B cell (primary cell): ENCODE data around the gene RASA1. TPM values are rescaled to one million over a fixed set of nuclear protein-coding genes. Genes with fewer than 3 reads are reported as not detected.

ENCODE experiments used
- ATAC-seq: fragments of 200-7000 bp; cut with Tn5 transposase; one replicate; pipeline ENCODE4 v1.10.0; 2021; ENCODE audit warnings: low read depth, mild to moderate bottlenecking, moderate number of reproducible peaks, moderate library complexity
- CTCF ChIA-PET: fragments of 350-600 bp; sonication (Branson Sonifier 250); formaldehyde crosslinking; loops from one replicate; lab custom pipeline; 2021; ENCODE audit warnings: antibody characterized with exemption, inconsistent platforms; lab: Charles Lee
- POLR2A ChIA-PET: fragments of 350-600 bp; sonication (Branson Sonifier 250); formaldehyde crosslinking; loops from one replicate; lab custom pipeline; 2021; ENCODE audit warnings: antibody characterized with exemption; lab: Charles Lee
- DNase-seq: peaks from one replicate; pipeline ENCODE4 v3.0.0; 2013
- H2AFZ ChIP-seq: 2 replicates; pipeline ENCODE4 v1.6.1; 2012; ENCODE audit warnings: mild to moderate bottlenecking, low read depth, low read length; ENCODE audit not compliant: insufficient read depth, poor library complexity, severe bottlenecking
- H3K27ac ChIP-seq, 2 donors: 1 replicate in 1 of 2; 2 replicates in 1 of 2; pipeline ENCODE4 v1.5.1; 2012 to 2013; ENCODE audit warnings: low read length in 2 of 2, mild to moderate bottlenecking in 2 of 2, moderate library complexity in 1 of 2
- H3K27me3 ChIP-seq, 4 experiments: fragments of 200-600 bp in 1 of 4; sonication (generic) in 1 of 4; replicated peaks in 1 of 4; 1 replicate in 2 of 4; 2 replicates in 2 of 4; pipeline versions ENCODE4 v1.6.1 to v1.7.0; 2013 to 2016; ENCODE audit warnings: low read length in 3 of 4, mild to moderate bottlenecking in 2 of 4, mixed read lengths in 1 of 4, moderate library complexity in 1 of 4; ENCODE audit not compliant: insufficient read depth in 4 of 4, control insufficient read depth in 3 of 4; ENCODE audit errors: control extremely low read depth in 1 of 4
- H3K36me3 ChIP-seq, 2 experiments: replicated peaks in 1 of 2; 1 replicate in 1 of 2; 2 replicates in 1 of 2; pipeline versions ENCODE4 v1.6.1 to v1.7.1; 2013; ENCODE audit warnings: low read length in 1 of 2; ENCODE audit not compliant: insufficient read depth in 2 of 2, control insufficient read depth in 1 of 2; ENCODE audit errors: control extremely low read depth in 1 of 2, extremely low read depth in 1 of 2
- H3K4me1 ChIP-seq, 2 donors: fragments of 200-600 bp in 1 of 2; sonication (generic) in 1 of 2; 1 replicate in 1 of 2; 2 replicates in 1 of 2; pipeline versions ENCODE4 v1.5.1 to v1.6.1; 2013 to 2017; ENCODE audit warnings: low read length in 2 of 2; ENCODE audit not compliant: control insufficient read depth in 2 of 2, insufficient read depth in 2 of 2
- H3K4me2 ChIP-seq: replicated peaks from 2 replicates; pipeline ENCODE3; 2012; ENCODE audit warnings: mild to moderate bottlenecking, low read depth, low read length; ENCODE audit not compliant: poor library complexity, severe bottlenecking
- H3K4me3 ChIP-seq, 5 experiments: fragments of 200-600 bp in 1 of 5; sonication (generic) in 1 of 5; 1 replicate in 3 of 5; 2 replicates in 2 of 5; pipeline versions ENCODE4 v1.5.1 to v1.7.0; 2011 to 2016; ENCODE audit warnings: low read length in 4 of 5, mild to moderate bottlenecking in 4 of 5, low read depth in 2 of 5, control low read depth in 1 of 5, moderate library complexity in 1 of 5; ENCODE audit not compliant: insufficient read depth in 1 of 5; ENCODE audit errors: control extremely low read depth in 1 of 5, extremely low read depth in 1 of 5
- H3K79me2 ChIP-seq: fragments of 200-600 bp; sonication (generic); one replicate; pipeline ENCODE4 v1.6.0; 2016; ENCODE audit warnings: low read length; ENCODE audit not compliant: control insufficient read depth, insufficient read depth
- H3K9ac ChIP-seq: fragments of 200-600 bp; sonication (generic); 2 replicates; pipeline ENCODE4 v1.6.1; 2017; ENCODE audit warnings: mild to moderate bottlenecking, low read length, moderate library complexity
- H3K9me3 ChIP-seq, 3 donors: one replicate each; pipeline versions ENCODE4 v1.6.1 to v1.7.1; 2013; ENCODE audit warnings: low read length in 2 of 3; ENCODE audit not compliant: control insufficient read depth in 2 of 3, insufficient read depth in 1 of 3; ENCODE audit errors: control extremely low read depth in 1 of 3
- H4K20me1 ChIP-seq: 2 replicates; pipeline ENCODE4 v1.6.0; 2012; ENCODE audit warnings: mild to moderate bottlenecking, low read length; ENCODE audit not compliant: insufficient read depth, control insufficient read depth, poor library complexity, severe bottlenecking
- H3K27ac Mint-ChIP-seq: one replicate; pipeline ENCODE4 v1.8.0; 2021; ENCODE audit warnings: mixed read lengths
- H3K27me3 Mint-ChIP-seq: one replicate; pipeline ENCODE4 v1.8.0; 2021; ENCODE audit warnings: mixed read lengths
- H3K4me1 Mint-ChIP-seq: one replicate; pipeline ENCODE4 v1.8.0; 2021; ENCODE audit warnings: mixed read lengths
- H3K4me3 Mint-ChIP-seq: one replicate; pipeline ENCODE4 v1.8.0; 2021; ENCODE audit warnings: mixed read lengths
- H3K9me3 Mint-ChIP-seq: one replicate; pipeline ENCODE4 v1.8.0; 2022; ENCODE audit warnings: mixed read lengths; ENCODE audit not compliant: insufficient read depth
- CTCF ChIP-seq: fragments of 200-600 bp; IDR thresholded peaks from one replicate; pipeline ENCODE4 v1.8.0; 2022; ENCODE audit warnings: antibody characterized with exemption, mild to moderate bottlenecking
- EZH2 ChIP-seq: IDR thresholded peaks from 2 replicates; pipeline ENCODE4 v1.6.1; 2012; ENCODE audit warnings: borderline replicate concordance, low read depth, mild to moderate bottlenecking, moderate library complexity, low read length; ENCODE audit not compliant: insufficient read depth, poor library complexity, severe bottlenecking
- WGBS: methylation state at CpG from one replicate; pipeline ENCODE4 v1.1.5; 2013; ENCODE audit warnings: missing lambda C conversion rate; ENCODE audit not compliant: insufficient coverage; 5-methylcytosine and 5-hydroxymethylcytosine counted together
- intact Hi-C: fragments of 100-400 bp; cut with micrococcal nuclease; formaldehyde crosslinking; loops from one replicate; pipeline ENCODE4 v1.10.0; 2022
- polyA plus RNA-seq: library from polyadenylated mRNA; depleted of rRNA; stranded (reverse); fragments of >200 nt; gene quantifications from 2 replicates; pipeline ENCODE4 v1.2.3, GENCODE V29; 2012
- total RNA-seq, 2 donors: library from RNA; stranded (reverse); fragments of 120-200 nt in 1 of 2; gene quantifications; 1 replicate in 1 of 2; 2 replicates in 1 of 2; pipeline versions ENCODE4 v1.2.3 to v1.2.4, GENCODE V29; 2013 to 2022

RASA1 gene
- total and polyA plus RNA-seq, 2 donors (not counting 1 experiment from before 2014, with no cell fraction given): 18.9 to 32.2 TPM

- Histone ChIP-seq H3K4me3 (no peak overlapping the region), H3K27me3 (no peaks in the 10 kb centered on the region), H3K9ac (no peak overlapping the region), H3K9me3 (no peaks in the 10 kb centered on the region), H3K36me3 (peaks cover 0 to 6% of the 10 kb centered on the region in 2 experiments), H3K4me2 (no peak overlapping the region), H4K20me1 (peaks cover 24% of the 10 kb centered on the region), H2AFZ (no peak overlapping the region), H3K27ac (peak overlapping the region in 1 of 2 donors; percentile 38), H3K79me2 (peaks cover 85% of the 10 kb centered on the region), H3K4me1 (peaks cover 10 to 16% of the 10 kb centered on the region in 2 donors)
- no peaks in the 10 kb centered on the region for H3K27me3 Mint-ChIP-seq
- H3K9me3 Mint-ChIP-seq: no peaks in the 10 kb centered on the region
- peaks cover 42% of the 10 kb centered on the region for H3K4me1 Mint-ChIP-seq
- TF ChIP-seq EZH2: no peak
- ChIA-PET CTCF (no interaction called here), POLR2A (no interaction called here)
- WGBS: no CpG with 5 or more reads among the region's 1 CpG
- no peak overlapping the region for H3K4me3 Mint-ChIP-seq
- no peak for DNase-seq
- peak overlapping the region; percentile 8 for H3K27ac Mint-ChIP-seq
- intact Hi-C loops: no loop called here
- no peak for ATAC-seq
Observed at GRCh38 chr5:87276655-87277054, 9.0 kb downstream of the RASA1 start.

GRCh38 chr5:87277279-87277835 is 9.7 kb downstream of the RASA1 start:
- peak overlapping the region; percentile 3 for H3K4me2 ChIP-seq
- peaks cover 41% of the 10 kb centered on the region for H3K4me1 Mint-ChIP-seq
- intact Hi-C loops: no loop called here
- POLR2A ChIA-PET: no interaction called here
- peaks cover 0 to 4% of the 10 kb centered on the region in 2 experiments for H3K36me3 ChIP-seq
- H3K4me3 ChIP-seq: no peak overlapping the region
- H3K79me2 ChIP-seq: peaks cover 85% of the 10 kb centered on the region
- H3K9me3 Mint-ChIP-seq: no peaks in the 10 kb centered on the region
- no peak overlapping the region for H2AFZ ChIP-seq
- ATAC-seq (no peak), DNase-seq (no peak)
- H4K20me1 ChIP-seq: peaks cover 24% of the 10 kb centered on the region
- CTCF ChIA-PET: no interaction called here
- no peaks in the 10 kb centered on the region for H3K27me3 ChIP-seq
- H3K9me3 ChIP-seq: no peaks in the 10 kb centered on the region
- no peak overlapping the region for H3K27ac ChIP-seq
- no peak overlapping the region for H3K9ac ChIP-seq
- TF ChIP-seq CTCF: no peak
- no peak for TF ChIP-seq EZH2
- no peak overlapping the region for H3K4me3 Mint-ChIP-seq
- H3K4me1 ChIP-seq: peaks cover 7 to 15% of the 10 kb centered on the region in 2 donors
- H3K27me3 Mint-ChIP-seq: no peaks in the 10 kb centered on the region
- WGBS: 91% methylated on average over 1 of the region's 2 CpGs
- H3K27ac Mint-ChIP-seq: peak overlapping the region; percentile 1
